K562 (cell line): ENCODE data around the gene GATA2. TPM values are rescaled to one million over a fixed set of nuclear protein-coding genes. Genes with fewer than 3 reads are reported as not detected.
A peak's percentile ranks its signal among the peaks of the same experiment; 100 is the strongest.

Experiments
- BRF1 ChIP-seq: IDR thresholded peaks from 3 replicates; pipeline ENCODE4 v1.6.1; 2011; ENCODE audit warnings: borderline replicate concordance, mild to moderate bottlenecking; ENCODE audit not compliant: insufficient read length; ENCODE audit errors: extremely low read depth
- CCNT2 ChIP-seq: IDR thresholded peaks from 2 replicates; pipeline ENCODE4 v1.6.1; 2011; ENCODE audit warnings: borderline replicate concordance, low read depth, mild to moderate bottlenecking, moderate library complexity, mixed read lengths, low read length; ENCODE audit not compliant: insufficient read length; ENCODE audit errors: extremely low read depth
- CXXC5 ChIP-seq: fragments of 250-450 bp; sonication (Bioruptor Pico); IDR thresholded peaks from 2 replicates; pipeline ENCODE4 v1.8.0; 2022; ENCODE audit warnings: inconsistent platforms, mild to moderate bottlenecking, moderate library complexity
- FOS ChIP-seq: IDR thresholded peaks from 3 replicates; pipeline ENCODE4 v1.6.1; 2011; ENCODE audit not compliant: insufficient read length; ENCODE audit errors: extremely low read depth
- GTF2F1 ChIP-seq: IDR thresholded peaks from 2 replicates; pipeline ENCODE4 v1.6.1; 2011; ENCODE audit warnings: low read depth, low read length, improper control_type of control experiment
- HDAC6 ChIP-seq: IDR thresholded peaks from 2 replicates; pipeline ENCODE4 v1.6.1; 2012; ENCODE audit warnings: low read depth, mild to moderate bottlenecking, control low read depth, inconsistent platforms, low read length, moderate library complexity
- PRPF4 ChIP-seq: fragments of 200-400 bp; formaldehyde crosslinking; IDR thresholded peaks from one replicate; pipeline ENCODE4 v1.6.1; 2017; ENCODE audit warnings: low read length, low read depth, mild to moderate bottlenecking; ENCODE audit not compliant: insufficient read depth, poor library complexity, severe bottlenecking
- RAD21 ChIP-seq, 2 experiments: fragments of 250-450 bp in 1 of 2; fragments of 450-650 bp in 1 of 2; sonication (Bioruptor Pico) in 1 of 2; formaldehyde crosslinking in 1 of 2; IDR thresholded peaks in 1 of 2; conservative IDR thresholded peaks in 1 of 2; 2 replicates each; pipeline versions ENCODE4 v1.4.0 to v1.8.0; 2020 to 2022; ENCODE audit warnings: mild to moderate bottlenecking in 2 of 2, moderate library complexity in 1 of 2
- U2AF1 ChIP-seq: fragments of 200-400 bp; formaldehyde crosslinking; optimal IDR thresholded peaks from 2 replicates; pipeline ENCODE3; 2017; ENCODE audit warnings: mild to moderate bottlenecking, low read depth, low read length, moderate library complexity
- YY1 ChIP-seq, 3 experiments: IDR thresholded peaks; 2 replicates each; pipeline ENCODE4 v1.6.1; 2011; ENCODE audit warnings: low read length in 2 of 3, mild to moderate bottlenecking in 2 of 3, moderate library complexity in 2 of 3, borderline replicate concordance in 1 of 3, control low read depth in 1 of 3, low read depth in 1 of 3; ENCODE audit not compliant: insufficient read depth in 3 of 3, insufficient replicate concordance in 2 of 3, control insufficient read depth in 1 of 3, insufficient read length in 1 of 3; ENCODE audit errors: extremely low read depth in 1 of 3
- ZFP30 ChIP-seq: fragments of 250-450 bp; sonication (Bioruptor Pico); IDR thresholded peaks from 2 replicates; pipeline ENCODE4 v1.8.0; 2022; ENCODE audit warnings: moderate library complexity, mild to moderate bottlenecking, inconsistent platforms, borderline replicate concordance
- ZNF23 ChIP-seq: fragments of 250-450 bp; sonication (Bioruptor Pico); IDR thresholded peaks from 2 replicates; pipeline ENCODE4 v1.4.0; 2020; ENCODE audit warnings: mild to moderate bottlenecking
- ZNF232 ChIP-seq: sonication (generic); formaldehyde crosslinking; IDR thresholded peaks from 2 replicates; pipeline ENCODE4 v1.8.0; 2022; ENCODE audit warnings: mild to moderate bottlenecking, missing genetic modification reagents
- ZNF24 ChIP-seq: fragments of 450-650 bp; IDR thresholded peaks from 2 replicates; pipeline ENCODE4 v1.6.1; 2016
- ZNF436 ChIP-seq: fragments of 250-450, 450-650 bp; sonication (Bioruptor Pico); formaldehyde crosslinking; IDR thresholded peaks from 2 replicates; pipeline ENCODE4 v1.7.0; 2020; ENCODE audit warnings: mild to moderate bottlenecking
- ZNF79 ChIP-seq: fragments of 250-450 bp; sonication (Bioruptor Pico); IDR thresholded peaks from 2 replicates; pipeline ENCODE4 v1.4.0; 2020; ENCODE audit warnings: low read depth, mild to moderate bottlenecking, moderate library complexity
- polyA plus RNA-seq, 8 experiments: library from polyadenylated mRNA; depleted of rRNA in 4 of 8; stranded (reverse) in 5 of 8; unstranded in 3 of 8; fragments of >200 nt; fragmentation: Nextera tagmentation in 2 of 8; fragmentation: Illumina TruSeq in 1 of 8; extraction: Ambion mirVana in 2 of 8; extraction: Trizol in 1 of 8; gene quantifications; 2 replicates each; pipeline versions ENCODE4 v1.2.1 to v1.2.3, GENCODE V29; 2011 to 2014; ENCODE audit warnings: inconsistent platforms in 1 of 8, missing spikeins in 1 of 8
- total RNA-seq, 7 experiments: library from RNA; depleted of rRNA in 6 of 7; stranded (reverse); fragments of >200 nt in 6 of 7; fragmentation: Illumina TruSeq in 2 of 7; extraction: Trizol in 2 of 7; gene quantifications; 2 replicates each; pipeline versions ENCODE4 v1.2.1 to v1.2.3, GENCODE V29; 2011 to 2021; ENCODE audit warnings: low replicate concordance in 1 of 7
- TF ChIP-seq, protein P1 (sequence below): IDR thresholded peaks from 2 replicates; pipeline ENCODE4 v1.6.1; 2014; ENCODE audit warnings: antibody characterized with exemption
- TF ChIP-seq, protein P2 (sequence below): fragments of 450-650 bp; IDR thresholded peaks from 2 replicates; pipeline ENCODE4 v1.6.1; 2016; ENCODE audit warnings: low read depth, mild to moderate bottlenecking, moderate library complexity
- TF ChIP-seq, protein P3 (sequence below): sonication (generic); formaldehyde crosslinking; IDR thresholded peaks from 2 replicates; pipeline ENCODE4 v1.8.1; 2023; ENCODE audit warnings: missing genetic modification reagents, mild to moderate bottlenecking, borderline replicate concordance

Gene GATA2
- total and polyA plus RNA-seq, 9 of the 15 experiments (the other 6 are each of a cell fraction or from before 2014, with no cell fraction given), result 8.5 to 218 (median 50.8) TPM

DNA sequence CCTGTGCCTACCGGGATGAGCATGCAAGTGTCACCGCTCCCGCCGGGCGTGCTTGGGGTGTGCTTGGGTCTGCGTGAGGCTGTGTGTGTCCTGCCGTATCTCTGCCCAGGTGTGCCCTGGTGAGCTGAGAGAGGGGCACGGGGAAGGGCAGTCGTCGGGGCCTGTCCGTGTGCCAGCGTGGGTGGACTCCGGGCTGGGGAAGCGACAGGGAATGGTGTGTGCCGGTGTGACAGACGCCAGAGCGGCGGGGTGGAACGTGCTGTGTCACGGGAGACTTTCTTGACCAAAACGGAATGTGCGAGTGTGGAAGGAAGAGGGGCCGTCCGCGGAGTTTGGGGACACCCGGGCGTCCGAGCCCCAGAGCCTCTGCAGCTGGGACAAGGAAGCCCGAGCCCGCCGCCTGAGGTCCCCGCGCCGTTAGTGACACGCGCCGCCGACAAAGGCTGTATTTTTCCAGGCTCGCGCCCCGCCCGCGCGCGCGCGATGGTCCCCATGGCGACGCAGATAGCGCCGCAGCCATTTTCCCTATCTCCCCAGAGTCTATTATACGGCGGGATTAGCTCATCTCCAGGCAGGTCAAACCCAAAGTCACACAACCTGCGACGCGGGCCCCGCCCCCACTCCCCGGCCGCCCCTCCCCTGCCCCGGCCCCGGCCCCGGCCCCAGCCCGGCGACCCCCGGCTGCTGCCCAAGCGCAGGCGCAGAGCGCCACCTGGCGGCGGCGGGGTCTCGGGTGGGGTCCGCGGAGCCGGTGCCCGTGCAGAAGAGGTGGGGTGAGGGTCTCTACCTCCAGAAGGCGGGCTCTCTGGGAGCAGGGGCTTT is 4.5 kb upstream of the GATA2 start (continued):
- TF ChIP-seq BRF1 (no peak), PRPF4 (no peak), CCNT2 (peak; percentile 91), GTF2F1 (no peak), ZNF24 (no peak), CXXC5 (peak; percentile 61), RAD21 (CRISPR knock-in tag; conservative IDR thresholded peaks at IDR 0.05 in 1 of 2, IDR thresholded peaks at IDR 0.05 in 1 of 2) (peak in 1 of 2 experiments; percentile 25; a peak in 1 of 4 replicates), FOS (no peak), ZNF23 (CRISPR knock-in tag) (no peak), ZNF436 (no peak), ZNF232 (no peak), ZFP30 (CRISPR knock-in tag) (no peak), ZNF79 (CRISPR knock-in tag) (no peak), U2AF1 (no peak), HDAC6 (no peak), YY1 (IDR thresholded peaks at IDR 0.05; ENCODE audit: borderline replicate concordance in 1 of 3, control insufficient read depth in 1 of 3, extremely low read depth in 1 of 3, insufficient read depth in 3 of 3, insufficient read length in 1 of 3, insufficient replicate concordance in 2 of 3, low read depth in 1 of 3, low read length in 2 of 3) (peak; percentile 46 to 92 (median 87))
- TF ChIP-seq, protein P1, sequence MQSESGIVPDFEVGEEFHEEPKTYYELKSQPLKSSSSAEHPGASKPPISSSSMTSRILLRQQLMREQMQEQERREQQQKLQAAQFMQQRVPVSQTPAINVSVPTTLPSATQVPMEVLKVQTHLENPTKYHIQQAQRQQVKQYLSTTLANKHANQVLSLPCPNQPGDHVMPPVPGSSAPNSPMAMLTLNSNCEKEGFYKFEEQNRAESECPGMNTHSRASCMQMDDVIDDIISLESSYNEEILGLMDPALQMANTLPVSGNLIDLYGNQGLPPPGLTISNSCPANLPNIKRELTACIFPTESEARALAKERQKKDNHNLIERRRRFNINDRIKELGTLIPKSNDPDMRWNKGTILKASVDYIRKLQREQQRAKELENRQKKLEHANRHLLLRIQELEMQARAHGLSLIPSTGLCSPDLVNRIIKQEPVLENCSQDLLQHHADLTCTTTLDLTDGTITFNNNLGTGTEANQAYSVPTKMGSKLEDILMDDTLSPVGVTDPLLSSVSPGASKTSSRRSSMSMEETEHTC, result 0 out of 2 replicates have a peak, but pooled peaks have one; percentile 10
- TF ChIP-seq, protein P2, sequence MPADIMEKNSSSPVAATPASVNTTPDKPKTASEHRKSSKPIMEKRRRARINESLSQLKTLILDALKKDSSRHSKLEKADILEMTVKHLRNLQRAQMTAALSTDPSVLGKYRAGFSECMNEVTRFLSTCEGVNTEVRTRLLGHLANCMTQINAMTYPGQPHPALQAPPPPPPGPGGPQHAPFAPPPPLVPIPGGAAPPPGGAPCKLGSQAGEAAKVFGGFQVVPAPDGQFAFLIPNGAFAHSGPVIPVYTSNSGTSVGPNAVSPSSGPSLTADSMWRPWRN, result peak; percentile 83
- TF ChIP-seq, protein P3, sequence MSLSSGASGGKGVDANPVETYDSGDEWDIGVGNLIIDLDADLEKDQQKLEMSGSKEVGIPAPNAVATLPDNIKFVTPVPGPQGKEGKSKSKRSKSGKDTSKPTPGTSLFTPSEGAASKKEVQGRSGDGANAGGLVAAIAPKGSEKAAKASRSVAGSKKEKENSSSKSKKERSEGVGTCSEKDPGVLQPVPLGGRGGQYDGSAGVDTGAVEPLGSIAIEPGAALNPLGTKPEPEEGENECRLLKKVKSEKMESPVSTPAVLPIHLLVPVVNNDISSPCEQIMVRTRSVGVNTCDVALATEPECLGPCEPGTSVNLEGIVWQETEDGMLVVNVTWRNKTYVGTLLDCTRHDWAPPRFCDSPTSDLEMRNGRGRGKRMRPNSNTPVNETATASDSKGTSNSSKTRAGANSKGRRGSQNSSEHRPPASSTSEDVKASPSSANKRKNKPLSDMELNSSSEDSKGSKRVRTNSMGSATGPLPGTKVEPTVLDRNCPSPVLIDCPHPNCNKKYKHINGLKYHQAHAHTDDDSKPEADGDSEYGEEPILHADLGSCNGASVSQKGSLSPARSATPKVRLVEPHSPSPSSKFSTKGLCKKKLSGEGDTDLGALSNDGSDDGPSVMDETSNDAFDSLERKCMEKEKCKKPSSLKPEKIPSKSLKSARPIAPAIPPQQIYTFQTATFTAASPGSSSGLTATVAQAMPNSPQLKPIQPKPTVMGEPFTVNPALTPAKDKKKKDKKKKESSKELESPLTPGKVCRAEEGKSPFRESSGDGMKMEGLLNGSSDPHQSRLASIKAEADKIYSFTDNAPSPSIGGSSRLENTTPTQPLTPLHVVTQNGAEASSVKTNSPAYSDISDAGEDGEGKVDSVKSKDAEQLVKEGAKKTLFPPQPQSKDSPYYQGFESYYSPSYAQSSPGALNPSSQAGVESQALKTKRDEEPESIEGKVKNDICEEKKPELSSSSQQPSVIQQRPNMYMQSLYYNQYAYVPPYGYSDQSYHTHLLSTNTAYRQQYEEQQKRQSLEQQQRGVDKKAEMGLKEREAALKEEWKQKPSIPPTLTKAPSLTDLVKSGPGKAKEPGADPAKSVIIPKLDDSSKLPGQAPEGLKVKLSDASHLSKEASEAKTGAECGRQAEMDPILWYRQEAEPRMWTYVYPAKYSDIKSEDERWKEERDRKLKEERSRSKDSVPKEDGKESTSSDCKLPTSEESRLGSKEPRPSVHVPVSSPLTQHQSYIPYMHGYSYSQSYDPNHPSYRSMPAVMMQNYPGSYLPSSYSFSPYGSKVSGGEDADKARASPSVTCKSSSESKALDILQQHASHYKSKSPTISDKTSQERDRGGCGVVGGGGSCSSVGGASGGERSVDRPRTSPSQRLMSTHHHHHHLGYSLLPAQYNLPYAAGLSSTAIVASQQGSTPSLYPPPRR (CRISPR knock-in tag), result no peak
